ENCODE data around the gene DDX42. TPM values are rescaled to one million over a fixed set of nuclear protein-coding genes. Genes with fewer than 3 reads are reported as not detected.

DDX42 gene
- total RNA-seq, 1 experiment from 2014 or later = 184 TPM

DNA sequence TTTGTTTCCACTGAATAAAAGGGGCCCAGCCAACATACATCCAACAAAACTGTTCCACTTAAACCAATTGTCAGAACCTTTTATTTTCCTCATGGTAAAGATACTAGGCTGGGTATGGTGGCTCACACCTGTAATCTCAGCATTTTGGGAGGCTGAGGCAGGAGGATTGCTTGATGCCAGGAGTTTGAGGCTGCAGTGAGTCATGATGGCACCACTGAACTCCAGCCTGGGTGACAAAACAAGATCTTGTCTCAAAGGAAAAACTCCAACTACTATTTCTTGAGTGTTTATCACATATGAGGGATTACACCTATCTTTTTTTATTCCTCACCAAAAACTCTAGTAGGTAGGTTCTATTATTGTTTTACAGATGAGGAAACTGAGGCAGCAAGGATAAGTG, 48.6 kb downstream of the DDX42 start:
- Histone ChIP-seq H3K56ac (ENCODE audit: insufficient read length, low read depth, low read length) (no peak overlapping the region), H2BK20ac (ENCODE audit: low read depth, low read length, poor library complexity, severe bottlenecking) (no peak overlapping the region), H3T11ph (ENCODE audit: low read length) (no peak overlapping the region), H3K79me1 (ENCODE audit: insufficient read depth, low read depth, low read length, poor library complexity, severe bottlenecking) (no peaks in the 10 kb centered on the region), H3K79me2 (ENCODE audit: insufficient read depth, low read length) (peaks cover 1% of the 10 kb centered on the region; the same call in 1 of the 2 replicates), H3K23me2 (ENCODE audit: insufficient read length, low read depth, low read length, poor library complexity, severe bottlenecking) (peaks cover 1% of the 10 kb centered on the region), H3K9me3 (ENCODE audit: control insufficient read depth, low read depth, low read length) (no peaks in the 10 kb centered on the region), H3K4ac (ENCODE audit: low read depth, low read length) (no peak overlapping the region), H3K18ac (ENCODE audit: insufficient read length, low read depth, low read length) (no peak overlapping the region), H3K14ac (ENCODE audit: insufficient read depth, low read length) (no peak overlapping the region), H3K9ac (ENCODE audit: extremely low read depth, insufficient read length, low read length) (no peak overlapping the region), H4K5ac (ENCODE audit: insufficient read length, low read depth, low read length) (no peak overlapping the region), H2AFZ (ENCODE audit: low read length) (no peak overlapping the region), H2BK5ac (ENCODE audit: insufficient read length, low read length) (no peak overlapping the region), H2BK15ac (ENCODE audit: low read depth, low read length) (no peak overlapping the region), H3K27me3 (ENCODE audit: insufficient read depth, low read length) (no peaks in the 10 kb centered on the region), H3K27ac (ENCODE audit: insufficient read length, low read depth, low read length) (no peak overlapping the region), H3K4me2 (ENCODE audit: insufficient read depth, insufficient read length, low read length) (no peak overlapping the region), H4K20me1 (ENCODE audit: control insufficient read depth, insufficient read depth, insufficient read length) (no peaks in the 10 kb centered on the region), H4K8ac (replicated peaks; ENCODE audit: insufficient read length, low read depth, low read length) (no peak overlapping the region), H2AK5ac (ENCODE audit: insufficient read length, low read length) (no peak overlapping the region), H2BK12ac (ENCODE audit: insufficient read length, low read depth, low read length) (no peak overlapping the region), H3K23ac (ENCODE audit: insufficient read length, low read depth, low read length) (no peak overlapping the region), H2BK120ac (ENCODE audit: low read depth, low read length, poor library complexity, severe bottlenecking) (no peak overlapping the region), H4K91ac (ENCODE audit: insufficient read length, low read depth, low read length) (no peak overlapping the region), H3K4me1 (ENCODE audit: insufficient read depth, low read length) (no peaks in the 10 kb centered on the region)
- no peak overlapping the region for H3K27ac Mint-ChIP-seq
- H3K27me3 Mint-ChIP-seq (ENCODE audit: low read depth) = no peaks in the 10 kb centered on the region; the same call in 1 of the 2 replicates
- no peak for DNase-seq
- no peaks in the 10 kb centered on the region; a peak in 1 of 5 replicates for H3K9me3 Mint-ChIP-seq
- H3K36me3 Mint-ChIP-seq (ENCODE audit: insufficient read depth in 1 of 3, low read depth in 3 of 3) = peaks cover 62 to 97% (median 84%) of the 10 kb centered on the region in 3 experiments
- TF ChIP-seq, protein P1, sequence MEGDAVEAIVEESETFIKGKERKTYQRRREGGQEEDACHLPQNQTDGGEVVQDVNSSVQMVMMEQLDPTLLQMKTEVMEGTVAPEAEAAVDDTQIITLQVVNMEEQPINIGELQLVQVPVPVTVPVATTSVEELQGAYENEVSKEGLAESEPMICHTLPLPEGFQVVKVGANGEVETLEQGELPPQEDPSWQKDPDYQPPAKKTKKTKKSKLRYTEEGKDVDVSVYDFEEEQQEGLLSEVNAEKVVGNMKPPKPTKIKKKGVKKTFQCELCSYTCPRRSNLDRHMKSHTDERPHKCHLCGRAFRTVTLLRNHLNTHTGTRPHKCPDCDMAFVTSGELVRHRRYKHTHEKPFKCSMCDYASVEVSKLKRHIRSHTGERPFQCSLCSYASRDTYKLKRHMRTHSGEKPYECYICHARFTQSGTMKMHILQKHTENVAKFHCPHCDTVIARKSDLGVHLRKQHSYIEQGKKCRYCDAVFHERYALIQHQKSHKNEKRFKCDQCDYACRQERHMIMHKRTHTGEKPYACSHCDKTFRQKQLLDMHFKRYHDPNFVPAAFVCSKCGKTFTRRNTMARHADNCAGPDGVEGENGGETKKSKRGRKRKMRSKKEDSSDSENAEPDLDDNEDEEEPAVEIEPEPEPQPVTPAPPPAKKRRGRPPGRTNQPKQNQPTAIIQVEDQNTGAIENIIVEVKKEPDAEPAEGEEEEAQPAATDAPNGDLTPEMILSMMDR (conservative IDR thresholded peaks at IDR 0.05) = no peak
- peaks cover 6 to 7% of the 10 kb centered on the region in 2 experiments for H3K4me1 Mint-ChIP-seq
- no peak overlapping the region for H3K4me3 Mint-ChIP-seq
